DND-41 (cell line): Measurements from ENCODE around the gene NANOS3.

Source experiments
- EZH2 ChIP-seq: IDR thresholded peaks from 3 replicates; pipeline ENCODE4 v1.6.1; 2012; ENCODE audit warnings: borderline replicate concordance, low read depth, mild to moderate bottlenecking, moderate library complexity, low read length, inconsistent platforms; ENCODE audit not compliant: severe bottlenecking
- TF ChIP-seq, protein P1 (sequence below): IDR thresholded peaks from 2 replicates; pipeline ENCODE4 v1.5.1; 2012; ENCODE audit warnings: borderline replicate concordance, low read length, moderate library complexity, mild to moderate bottlenecking; ENCODE audit not compliant: poor library complexity, severe bottlenecking; ENCODE audit errors: extremely low read depth

DNA sequence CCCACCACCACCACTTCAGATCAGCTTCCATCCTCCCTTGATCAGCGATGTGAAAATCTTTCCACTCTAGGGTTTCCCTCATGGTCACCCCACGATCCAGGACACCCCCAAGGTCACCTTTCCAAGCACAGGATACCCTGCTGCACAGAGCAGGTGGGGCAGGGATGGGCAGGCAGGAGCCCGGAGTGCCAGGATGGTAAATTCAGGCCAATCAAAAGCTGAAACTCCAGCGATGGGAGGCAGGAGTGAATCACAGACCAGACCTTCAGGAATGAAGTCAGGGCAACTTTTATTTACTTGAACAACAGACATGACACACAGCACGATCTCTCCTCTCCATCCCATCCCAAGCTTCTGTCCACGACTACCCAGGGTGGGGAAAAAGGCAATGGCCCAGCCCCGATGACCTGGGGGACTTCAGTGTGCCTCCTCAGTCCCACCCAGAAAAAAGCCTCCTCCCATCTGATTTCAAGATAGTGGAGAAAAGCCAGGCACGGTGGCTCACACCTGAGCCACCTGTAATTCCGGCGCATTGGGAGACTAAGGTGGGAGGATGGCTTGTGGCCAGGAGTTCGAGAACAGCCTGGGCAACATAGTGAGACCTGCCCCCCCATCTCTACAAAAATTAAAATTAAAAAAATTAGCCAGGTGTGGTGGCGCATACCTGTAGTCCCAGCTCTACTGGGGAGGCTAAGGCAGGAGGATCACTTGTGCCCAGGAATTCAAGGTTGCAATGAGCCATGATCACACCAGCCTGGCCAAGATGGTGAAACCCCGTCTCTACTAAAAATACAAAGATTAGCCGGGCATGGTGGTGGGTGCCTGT, 42.5 kb upstream of the NANOS3 start:
- TF ChIP-seq, protein P1, sequence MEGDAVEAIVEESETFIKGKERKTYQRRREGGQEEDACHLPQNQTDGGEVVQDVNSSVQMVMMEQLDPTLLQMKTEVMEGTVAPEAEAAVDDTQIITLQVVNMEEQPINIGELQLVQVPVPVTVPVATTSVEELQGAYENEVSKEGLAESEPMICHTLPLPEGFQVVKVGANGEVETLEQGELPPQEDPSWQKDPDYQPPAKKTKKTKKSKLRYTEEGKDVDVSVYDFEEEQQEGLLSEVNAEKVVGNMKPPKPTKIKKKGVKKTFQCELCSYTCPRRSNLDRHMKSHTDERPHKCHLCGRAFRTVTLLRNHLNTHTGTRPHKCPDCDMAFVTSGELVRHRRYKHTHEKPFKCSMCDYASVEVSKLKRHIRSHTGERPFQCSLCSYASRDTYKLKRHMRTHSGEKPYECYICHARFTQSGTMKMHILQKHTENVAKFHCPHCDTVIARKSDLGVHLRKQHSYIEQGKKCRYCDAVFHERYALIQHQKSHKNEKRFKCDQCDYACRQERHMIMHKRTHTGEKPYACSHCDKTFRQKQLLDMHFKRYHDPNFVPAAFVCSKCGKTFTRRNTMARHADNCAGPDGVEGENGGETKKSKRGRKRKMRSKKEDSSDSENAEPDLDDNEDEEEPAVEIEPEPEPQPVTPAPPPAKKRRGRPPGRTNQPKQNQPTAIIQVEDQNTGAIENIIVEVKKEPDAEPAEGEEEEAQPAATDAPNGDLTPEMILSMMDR: no peak
- TF ChIP-seq EZH2: no peak
